Heart left ventricle (tissue), 16 donors: ENCODE results near the gene TOR3A. TPM values are rescaled to one million over a fixed set of nuclear protein-coding genes. Genes with fewer than 3 reads are reported as not detected.

ENCODE experiments used
- ATAC-seq, 4 donors: fragments of 200-7000 bp; cut with Tn5 transposase; one replicate each; pipeline ENCODE4 v1.9.1; 2020 to 2022; ENCODE audit warnings: moderate library complexity in 4 of 4, mild to moderate bottlenecking in 3 of 4, moderate number of reproducible peaks in 1 of 4
- DNase-seq, 5 donors: peaks; one replicate each; pipeline ENCODE4 v3.0.0-alpha.2; 2020
- H3K27ac ChIP-seq, 12 donors: fragments of 200-600 bp; sonication (generic) in 4 of 12; one replicate each; pipeline versions ENCODE4 v1.5.0 to v1.8.0; 2016 to 2022; ENCODE audit warnings: mild to moderate bottlenecking in 2 of 12
- H3K27me3 ChIP-seq, 9 donors: fragments of 200-600 bp; sonication (generic) in 2 of 9; one replicate each; pipeline versions ENCODE4 v1.5.1 to v1.8.0; 2016 to 2022; ENCODE audit warnings: mild to moderate bottlenecking in 3 of 9
- H3K36me3 ChIP-seq, 9 donors: fragments of 200-600 bp; sonication (generic) in 2 of 9; one replicate each; pipeline versions ENCODE4 v1.5.0 to v1.8.0; 2018 to 2022; ENCODE audit warnings: mild to moderate bottlenecking in 2 of 9
- H3K4me1 ChIP-seq, 12 donors: fragments of 200-600 bp; sonication (generic) in 4 of 12; one replicate each; pipeline versions ENCODE4 v1.5.0 to v1.8.0; 2016 to 2022; ENCODE audit warnings: mild to moderate bottlenecking in 3 of 12
- H3K4me3 ChIP-seq, 12 donors: fragments of 200-600 bp; sonication (generic) in 4 of 12; one replicate each; pipeline versions ENCODE4 v1.5.0 to v1.8.0; 2017 to 2022; ENCODE audit warnings: mild to moderate bottlenecking in 9 of 12, moderate library complexity in 4 of 12
- H3K9me3 ChIP-seq, 12 donors: fragments of 200-600 bp; sonication (generic) in 4 of 12; one replicate each; pipeline versions ENCODE4 v1.5.0 to v1.8.0; 2016 to 2022; ENCODE audit warnings: mild to moderate bottlenecking in 1 of 12
- CTCF ChIP-seq, 12 donors: fragments of 200-600 bp; sonication (generic) in 4 of 12; IDR thresholded peaks; one replicate each; pipeline versions ENCODE4 v1.5.0 to v1.8.0; 2018 to 2022; ENCODE audit warnings: antibody characterized with exemption in 12 of 12, mild to moderate bottlenecking in 5 of 12
- POLR2A ChIP-seq, 2 donors: fragments of 450-650 bp; IDR thresholded peaks; one replicate each; pipeline ENCODE4 v1.6.1; 2017; ENCODE audit warnings: antibody characterized with exemption in 2 of 2, mild to moderate bottlenecking in 2 of 2, moderate library complexity in 2 of 2
- WGBS, 4 donors: extraction: QIAGEN DNeasy Blood & Tissue Kit in 2 of 4; methylation state at CpG; one replicate each; pipeline versions ENCODE4 v1.1.5 to v1.1.7; 2013 to 2018; 5-methylcytosine and 5-hydroxymethylcytosine counted together
- intact Hi-C, 10 donors: fragments of 100-400 bp; cut with DNase I; formaldehyde crosslinking; loops; one replicate each; pipeline versions ENCODE4 v1.11.1 to v1.14.2; 2022
- polyA plus RNA-seq, 2 donors: library from polyadenylated mRNA; stranded (reverse); fragments of 200-250 nt; gene quantifications; one replicate each; pipeline ENCODE4 v1.2.3, GENCODE V29; 2013
- total RNA-seq, 9 donors: library from RNA; depleted of rRNA in 2 of 9; stranded (reverse); fragments of >200 nt in 2 of 9; fragmentation: NEBNext Ultra II Directional in 3 of 9; extraction: Animal tissue kit (Norgen Biotek cat#: 25700) in 3 of 9; gene quantifications; one replicate each; pipeline versions ENCODE4 v1.1.0 to v1.2.4, GENCODE V29; 2016 to 2023
- donor health status: ischemic (EF 13 %, LVEDD 7.1; RV severe dilation, severe dysfunction).
- donor health status: healthy with polysubstance abuse.
- donor health status: DM: no; HTN: yes; CAD: no.
- donor health status: DM: no; HTN: no; CAD: no.
- donor health status: ischemic (EF 25% LVEDD 6.9; RV normal size, moderate dysfunction).
- donor health status: ischemic (EF 25% LVEDD 5.7; RV mildly dilated, moderate dysfunction).
- donor health status: healthy.
- donor health status: DM: yes; HTN: yes; CAD: no.
- donor health status: ischemic (EF 35%, LVEDD 5.7; RV mildly dilated, moderate dysfunction).
- donor health status: nonischemic (EF 11% LVEDD 7.7; RV severe dilation, severe dysfunction).
- donor health status: DM: yes; HTN: yes; CAD: no.
- donor health status: PGD.
- donor health status: ischemic (EF 29% LVEDD 5.4; RV normal size, mild dysfunction).
- donor health status: nonischemic (EF 23%, LVEDD 6.1; RV moderate dilation, normal function).

The TOR3A gene
- total and polyA plus RNA-seq, 11 donors, result 3.8 to 22.4 (median 9.9) TPM

GRCh38 chr1:179105393-179105792 is 23.5 kb downstream of the TOR3A start:
- Histone ChIP-seq H3K4me3 (no peak overlapping the region), H3K9me3 (no peaks in the 10 kb centered on the region), H3K36me3 (peaks cover 0 to 60% (median 34%) of the 10 kb centered on the region in 9 donors), H3K27me3 (no peaks in the 10 kb centered on the region), H3K27ac (no peak overlapping the region), H3K4me1 (peaks cover 0 to 12% (median 2%) of the 10 kb centered on the region in 12 donors)
- intact Hi-C loops, result no loop called here
- 82 to 85% (median 84%) methylated on average over 7 of the region's 7 CpGs for WGBS, 4 donors
- DNase-seq, result no peak
- TF ChIP-seq CTCF (IDR thresholded peaks at IDR 0.05), result peak in 6 of 12 donors; percentile 6 to 23 (median 16)
- TF ChIP-seq POLR2A (IDR thresholded peaks at IDR 0.05), result no peak
- ATAC-seq, result no peak

GRCh38 chr1:179107706-179108629 is 26.1 kb downstream of the TOR3A start:
- H3K27ac ChIP-seq, result no peak overlapping the region
- peaks cover 0 to 12% (median 2%) of the 10 kb centered on the region in 12 donors for H3K4me1 ChIP-seq
- TF ChIP-seq POLR2A (IDR thresholded peaks at IDR 0.05), result no peak
- TF ChIP-seq CTCF (IDR thresholded peaks at IDR 0.05), result no peak
- H3K27me3 ChIP-seq, result no peaks in the 10 kb centered on the region
- DNase-seq, result no peak
- 59 to 66% (median 64%) methylated on average over 13 to 15 of the region's 15 CpGs for WGBS, 4 donors
- H3K36me3 ChIP-seq, result peaks cover 0 to 72% (median 53%) of the 10 kb centered on the region in 9 donors
- no peak overlapping the region for H3K4me3 ChIP-seq
- H3K9me3 ChIP-seq, result no peaks in the 10 kb centered on the region
- ATAC-seq, result peak; percentile 73 to 93 (median 82)
- intact Hi-C loops, result no loop called here

- no peak for ATAC-seq
- TF ChIP-seq POLR2A (IDR thresholded peaks at IDR 0.05), result no peak
- TF ChIP-seq CTCF (IDR thresholded peaks at IDR 0.05), result no peak
- no peaks in the 10 kb centered on the region for H3K27me3 ChIP-seq
- intact Hi-C loops, result no loop called here
- WGBS, 4 donors, result 95 to 100% (median 99%) methylated on average over 2 of the region's 2 CpGs
- peaks cover 0 to 12% (median 2%) of the 10 kb centered on the region in 12 donors for H3K4me1 ChIP-seq
- no peak for DNase-seq
- H3K9me3 ChIP-seq, result no peaks in the 10 kb centered on the region
- peaks cover 0 to 79% (median 55%) of the 10 kb centered on the region in 9 donors for H3K36me3 ChIP-seq
- H3K4me3 ChIP-seq, result no peak overlapping the region
- H3K27ac ChIP-seq, result no peak overlapping the region
Measured at GRCh38 chr1:179108644-179109043, 26.8 kb downstream of the TOR3A start.

- no peak overlapping the region for H3K4me3 ChIP-seq
- TF ChIP-seq CTCF (IDR thresholded peaks at IDR 0.05), result no peak
- no peak for TF ChIP-seq POLR2A (IDR thresholded peaks at IDR 0.05)
- H3K9me3 ChIP-seq, result no peaks in the 10 kb centered on the region
- ATAC-seq, result no peak
- H3K4me1 ChIP-seq, result peaks cover 0 to 7% (median 0%) of the 10 kb centered on the region in 12 donors
- no peaks in the 10 kb centered on the region for H3K27me3 ChIP-seq
- DNase-seq, result no peak
- WGBS, 4 donors, result 95 to 98% (median 97%) methylated on average over 3 of the region's 3 CpGs
- no peak overlapping the region for H3K27ac ChIP-seq
- peaks cover 0 to 94% (median 78%) of the 10 kb centered on the region in 9 donors for H3K36me3 ChIP-seq
- intact Hi-C loops, result no loop called here
Measured at GRCh38 chr1:179115181-179115580, 33.3 kb downstream of the TOR3A start.
